GM13976 (cell line): Measurements from ENCODE around the gene ZMYM4.

ENCODE experiments used
- DNase-seq: peaks from one replicate; pipeline ENCODE4 v3.0.0; 2012; ENCODE audit warnings: low spot score
- CTCF ChIP-seq: IDR thresholded peaks from 2 replicates; pipeline ENCODE4 v1.5.1; 2012; ENCODE audit warnings: borderline replicate concordance, mild to moderate bottlenecking; ENCODE audit not compliant: insufficient read depth; ENCODE audit errors: extremely low read depth, missing control alignments, control extremely low read depth
- in situ Hi-C: fragments of 300-500 bp; cut with MboI; formaldehyde crosslinking; loops from one replicate; pipeline ENCODE4 v1.12.0; 2022; ENCODE audit warnings: low sequenced_read_pairs, mixed read lengths, inconsistent platforms; ENCODE audit not compliant: unreplicated experiment

ZMYM4 gene

GRCh38 chr1:35268282-35269200 is at the start of gene ZMYM4:
ZMYM4 (plus strand) TSS chr1:35268709; CDS start chr1:35269047, 338 bp downstream.
- DNase-seq = peak; percentile 94
- in situ Hi-C loops = no loop called here
- TF ChIP-seq CTCF = no peak

GRCh38 chr1:35220976-35221375 is 47.5 kb upstream of the ZMYM4 start:
- peak; percentile 63 for DNase-seq
- in situ Hi-C loops = no loop called here
- no peak for TF ChIP-seq CTCF

GRCh38 chr1:35222322-35223083 is 46.0 kb upstream of the ZMYM4 start:
- no peak for DNase-seq
- in situ Hi-C loops = no loop called here
- no peak for TF ChIP-seq CTCF

GRCh38 chr1:35223084-35223630 is 45.4 kb upstream of the ZMYM4 start:
- in situ Hi-C loops = no loop called here
- DNase-seq = no peak
- no peak for TF ChIP-seq CTCF

GRCh38 chr1:35226546-35226945 is 42.0 kb upstream of the ZMYM4 start:
- no peak for DNase-seq
- TF ChIP-seq CTCF = no peak
- in situ Hi-C loops = no loop called here

GRCh38 chr1:35229587-35230360 is 38.7 kb upstream of the ZMYM4 start:
- TF ChIP-seq CTCF = no peak
- DNase-seq = no peak
- in situ Hi-C loops = no loop called here
